MM.1S (cell line): ENCODE measurements around the gene NR1H3.

Source experiments
- DNase-seq: peaks from one replicate; pipeline ENCODE4 v3.0.0-alpha.2; 2015
- H2AFZ ChIP-seq: fragments of 300-600 bp; sonication (generic); 2 replicates; pipeline ENCODE4 v1.6.0; 2016; ENCODE audit warnings: antibody characterized with exemption, low read length
- H3F3A ChIP-seq: fragments of 300-600 bp; sonication (generic); 2 replicates; pipeline ENCODE4 v1.6.1; 2016; ENCODE audit warnings: mild to moderate bottlenecking, antibody characterized with exemption, low read length, moderate library complexity, mixed read lengths; ENCODE audit not compliant: insufficient read depth
- H3K27ac ChIP-seq: fragments of 300-600 bp; sonication (generic); 2 replicates; pipeline ENCODE4 v1.5.1; 2016; ENCODE audit warnings: mild to moderate bottlenecking, low read length
- H3K27me3 ChIP-seq: fragments of 300-600 bp; sonication (generic); replicated peaks from 2 replicates; pipeline ENCODE4 v1.6.0; 2016; ENCODE audit warnings: low read length; ENCODE audit not compliant: insufficient read depth
- H3K36me3 ChIP-seq: fragments of 300-600 bp; sonication (generic); replicated peaks from 2 replicates; pipeline ENCODE4 v1.6.1; 2016; ENCODE audit warnings: mild to moderate bottlenecking, low read length, mixed read lengths; ENCODE audit not compliant: insufficient read depth
- H3K4me1 ChIP-seq: fragments of 300-600 bp; sonication (generic); 2 replicates; pipeline ENCODE4 v1.6.1; 2016; ENCODE audit warnings: low read length, mixed read lengths
- H3K4me2 ChIP-seq: fragments of 300-600 bp; sonication (generic); 2 replicates; pipeline ENCODE4 v1.6.0; 2016; ENCODE audit warnings: low read depth, low read length
- H3K4me3 ChIP-seq: fragments of 300-600 bp; sonication (generic); 2 replicates; pipeline ENCODE4 v1.5.1; 2016; ENCODE audit warnings: low read length, mixed read lengths
- H3K79me2 ChIP-seq: fragments of 300-600 bp; sonication (generic); 2 replicates; pipeline ENCODE4 v1.6.1; 2016; ENCODE audit warnings: mixed run types, low read length, mixed read lengths
- H3K9ac ChIP-seq: fragments of 300-600 bp; sonication (generic); 2 replicates; pipeline ENCODE4 v1.6.1; 2016; ENCODE audit warnings: low read length, mixed read lengths
- H3K9me2 ChIP-seq: fragments of 300-600 bp; sonication (generic); replicated peaks from 2 replicates; pipeline ENCODE4 v1.6.1; 2016; ENCODE audit warnings: mild to moderate bottlenecking, low read length, mixed read lengths; ENCODE audit not compliant: insufficient read depth
- H3K9me3 ChIP-seq: fragments of 300-600 bp; sonication (generic); replicated peaks from 2 replicates; pipeline ENCODE4 v1.6.1; 2016; ENCODE audit warnings: mild to moderate bottlenecking, low read length, mixed read lengths; ENCODE audit not compliant: insufficient read depth
- H4K20me1 ChIP-seq: fragments of 300-600 bp; sonication (generic); 2 replicates; pipeline ENCODE4 v1.6.1; 2016; ENCODE audit warnings: mild to moderate bottlenecking, low read length, moderate library complexity, mixed read lengths; ENCODE audit not compliant: insufficient read depth
- CTCF ChIP-seq: fragments of 300-600 bp; sonication (generic); IDR thresholded peaks from 2 replicates; pipeline ENCODE4 v1.5.1; 2016; ENCODE audit warnings: antibody characterized with exemption, low read length, mixed read lengths
- EZH2 ChIP-seq: fragments of 300-600 bp; sonication (generic); optimal IDR thresholded peaks from 2 replicates; pipeline ENCODE3; 2017; ENCODE audit warnings: low read depth, mild to moderate bottlenecking, antibody characterized with exemption, low read length, mixed read lengths
- EZH2phosphoT487 ChIP-seq: fragments of 300-600 bp; sonication (generic); IDR thresholded peaks from 2 replicates; pipeline ENCODE4 v1.6.1; 2018; ENCODE audit warnings: antibody characterized with exemption, low read length

Gene NR1H3

GRCh38 chr11:47318166-47318565 lies 60.4 kb downstream of the NR1H3 start:
- Histone ChIP-seq H2AFZ (no peak overlapping the region), H3K4me1 (no peaks in the 10 kb centered on the region), H3K9me2 (no peaks in the 10 kb centered on the region), H3K36me3 (no peaks in the 10 kb centered on the region), H3K79me2 (no peaks in the 10 kb centered on the region), H4K20me1 (no peaks in the 10 kb centered on the region), H3K9ac (no peak overlapping the region), H3K4me2 (no peak overlapping the region), H3F3A (no peaks in the 10 kb centered on the region), H3K4me3 (no peak overlapping the region), H3K27me3 (no peaks in the 10 kb centered on the region), H3K27ac (no peak overlapping the region), H3K9me3 (no peaks in the 10 kb centered on the region)
- no peak for TF ChIP-seq EZH2
- TF ChIP-seq EZH2phosphoT487 = no peak
- no peak for TF ChIP-seq CTCF
- DNase-seq = no peak
